HUES64 (cell line): Measurements from ENCODE around the gene RUBCN.

Experiments used
- H3K27ac ChIP-seq: 2 replicates; pipeline ENCODE4 v1.7.0; 2013; ENCODE audit warnings: low read depth, low read length, inconsistent platforms
- H3K27me3 ChIP-seq: 2 replicates; pipeline ENCODE4 v1.6.1; 2013; ENCODE audit warnings: mild to moderate bottlenecking, low read length; ENCODE audit not compliant: insufficient read depth
- H3K36me3 ChIP-seq: 2 replicates; pipeline ENCODE4 v1.6.1; 2013; ENCODE audit warnings: mild to moderate bottlenecking, low read length; ENCODE audit not compliant: insufficient read depth
- H3K4me1 ChIP-seq: 2 replicates; pipeline ENCODE4 v1.6.1; 2013; ENCODE audit warnings: mild to moderate bottlenecking, low read length, moderate library complexity; ENCODE audit not compliant: insufficient read depth
- H3K4me3 ChIP-seq: 2 replicates; pipeline ENCODE4 v1.5.1; 2013; ENCODE audit warnings: mild to moderate bottlenecking, low read length, moderate library complexity
- H3K9ac ChIP-seq: 2 replicates; pipeline ENCODE4 v1.6.1; 2013; ENCODE audit warnings: mild to moderate bottlenecking, low read depth, low read length
- H3K9me3 ChIP-seq: 2 replicates; pipeline ENCODE4 v1.6.1; 2013; ENCODE audit warnings: low read depth, low read length; ENCODE audit not compliant: insufficient read depth
- WGBS: fragments of 150-250, 120-280 bp; methylation state at CpG from one replicate; pipeline ENCODE4 v1.1.7; 2013; ENCODE audit warnings: missing lambda C conversion rate; 5-methylcytosine and 5-hydroxymethylcytosine counted together

The RUBCN gene

DNA sequence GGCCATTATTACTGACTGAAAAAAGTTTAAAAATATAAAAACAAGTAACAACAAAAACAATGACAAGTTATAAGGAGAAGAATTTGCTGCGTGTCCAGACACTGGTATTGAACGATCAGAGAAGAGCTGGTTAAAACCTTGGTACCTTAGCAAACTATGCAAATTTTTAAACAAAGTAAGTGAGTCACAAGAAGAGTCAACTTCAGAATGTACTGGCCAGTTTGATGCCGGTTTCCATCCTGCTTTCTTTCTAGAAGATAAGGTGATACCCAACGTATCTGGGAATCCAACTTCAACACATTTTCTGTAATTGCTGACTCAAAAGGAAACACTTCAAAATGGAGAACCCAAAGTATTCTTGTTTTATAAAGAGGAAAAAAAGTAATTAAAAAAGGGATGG lies 49.8 kb downstream of the RUBCN start:
- Histone ChIP-seq H3K9me3 (no peaks in the 10 kb centered on the region), H3K4me3 (no peak overlapping the region), H3K36me3 (peaks cover 25% of the 10 kb centered on the region), H3K4me1 (no peaks in the 10 kb centered on the region), H3K9ac (no peak overlapping the region), H3K27me3 (no peaks in the 10 kb centered on the region), H3K27ac (no peak overlapping the region)
- WGBS: 88% methylated on average over 4 of the region's 4 CpGs

GRCh38 chr3:197685546-197685945 lies 51.2 kb downstream of the RUBCN start:
- no peaks in the 10 kb centered on the region for H3K27me3 ChIP-seq
- H3K9ac ChIP-seq: no peak overlapping the region
- no peak overlapping the region for H3K27ac ChIP-seq
- H3K4me1 ChIP-seq: no peaks in the 10 kb centered on the region
- H3K9me3 ChIP-seq: no peaks in the 10 kb centered on the region
- H3K4me3 ChIP-seq: no peak overlapping the region
- peaks cover 33% of the 10 kb centered on the region for H3K36me3 ChIP-seq
- 100% methylated on average over 3 of the region's 3 CpGs for WGBS

DNA sequence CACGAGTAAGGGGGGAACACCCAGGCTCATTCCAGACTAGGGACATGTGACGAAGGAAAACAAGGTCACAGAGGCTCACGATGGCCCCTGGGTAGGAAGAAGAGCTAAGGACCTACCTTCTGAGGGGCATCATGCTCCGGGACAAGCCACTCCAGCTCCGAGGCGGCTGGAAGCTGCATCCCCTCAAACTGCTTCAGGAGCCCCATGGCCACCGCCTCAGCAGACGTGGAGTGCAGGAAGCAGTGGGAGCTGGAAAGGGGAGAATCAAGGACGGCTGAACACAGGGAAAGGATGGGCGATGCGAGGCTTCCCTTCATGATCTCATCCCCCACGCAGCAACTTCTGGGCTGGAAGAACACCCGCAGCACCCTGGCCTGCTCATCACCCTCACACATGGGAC lies 53.5 kb downstream of the RUBCN start:
- H3K9me3 ChIP-seq: no peaks in the 10 kb centered on the region
- peaks cover 31% of the 10 kb centered on the region for H3K36me3 ChIP-seq
- H3K4me1 ChIP-seq: no peaks in the 10 kb centered on the region
- no peak overlapping the region for H3K4me3 ChIP-seq
- WGBS: 96% methylated on average over 13 of the region's 13 CpGs
- H3K27ac ChIP-seq: no peak overlapping the region
- H3K27me3 ChIP-seq: no peaks in the 10 kb centered on the region
- H3K9ac ChIP-seq: no peak overlapping the region

GRCh38 chr3:197682713-197683112 lies 54.0 kb downstream of the RUBCN start:
- 95% methylated on average over 15 of the region's 15 CpGs for WGBS
- H3K4me3 ChIP-seq: no peak overlapping the region
- H3K4me1 ChIP-seq: no peaks in the 10 kb centered on the region
- no peaks in the 10 kb centered on the region for H3K27me3 ChIP-seq
- no peaks in the 10 kb centered on the region for H3K9me3 ChIP-seq
- no peak overlapping the region for H3K27ac ChIP-seq
- H3K36me3 ChIP-seq: peaks cover 34% of the 10 kb centered on the region
- H3K9ac ChIP-seq: no peak overlapping the region

DNA sequence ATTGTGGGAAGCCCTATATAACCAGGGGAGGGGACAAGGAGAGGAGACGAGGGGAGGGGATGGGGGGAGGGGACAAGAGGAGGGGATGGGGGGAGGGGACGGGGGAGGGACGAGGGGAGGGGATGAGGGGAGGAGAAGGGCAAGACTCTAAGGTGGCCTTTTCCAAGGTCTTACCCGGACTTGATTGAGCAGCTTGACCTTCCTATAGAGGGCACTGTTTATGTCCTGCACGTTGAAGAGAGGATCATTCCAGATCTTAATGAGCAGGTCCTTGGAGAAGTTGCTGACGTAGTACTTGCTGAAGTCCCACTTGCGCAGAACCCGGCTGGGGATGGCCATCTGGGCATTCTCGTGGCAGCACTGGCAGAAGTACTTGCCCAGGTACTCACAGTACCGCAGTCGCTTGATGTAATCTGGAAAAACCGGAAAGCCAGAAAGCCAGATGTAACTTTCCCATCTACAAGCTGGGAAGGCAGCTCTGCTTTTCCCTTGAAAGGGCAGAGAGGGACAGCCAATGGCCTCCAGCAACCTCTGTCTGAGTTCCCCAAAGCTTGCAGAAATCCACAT lies 55.7 kb downstream of the RUBCN start:
- peaks cover 41% of the 10 kb centered on the region for H3K36me3 ChIP-seq

DNA sequence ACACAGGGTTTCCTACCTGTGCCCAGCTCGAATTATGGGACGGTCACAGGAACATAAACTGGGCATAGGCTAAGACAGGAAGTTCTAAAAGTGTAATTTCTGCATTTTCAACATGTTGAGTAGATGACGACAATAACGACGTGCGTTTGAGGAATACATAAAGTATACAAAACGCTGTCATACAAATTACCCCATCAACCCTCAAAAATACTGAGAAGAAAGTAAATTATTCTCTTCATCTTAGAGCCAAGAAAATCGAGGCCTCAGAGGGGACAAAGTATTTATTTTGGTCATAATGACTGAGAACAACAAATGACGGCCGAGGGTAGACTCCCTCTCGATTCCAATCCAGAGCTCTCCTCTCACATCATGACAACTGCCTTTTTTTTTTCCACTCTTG lies 60.8 kb downstream of the RUBCN start:
- H3K27ac ChIP-seq: no peak overlapping the region
- no peak overlapping the region for H3K4me3 ChIP-seq
- H3K9ac ChIP-seq: no peak overlapping the region
- 96% methylated on average over 11 of the region's 11 CpGs for WGBS
- H3K27me3 ChIP-seq: no peaks in the 10 kb centered on the region
- peaks cover 37% of the 10 kb centered on the region for H3K36me3 ChIP-seq
- no peaks in the 10 kb centered on the region for H3K9me3 ChIP-seq
- no peaks in the 10 kb centered on the region for H3K4me1 ChIP-seq

More for the DNA sequence above, 55.7 kb downstream of the RUBCN start:
- no peaks in the 10 kb centered on the region for H3K9me3 ChIP-seq
- H3K27me3 ChIP-seq: no peaks in the 10 kb centered on the region
- no peak overlapping the region for H3K9ac ChIP-seq
- 77% methylated on average over 12 of the region's 12 CpGs for WGBS
- H3K4me1 ChIP-seq: no peaks in the 10 kb centered on the region
- no peak overlapping the region for H3K27ac ChIP-seq
- H3K4me3 ChIP-seq: no peak overlapping the region

DNA sequence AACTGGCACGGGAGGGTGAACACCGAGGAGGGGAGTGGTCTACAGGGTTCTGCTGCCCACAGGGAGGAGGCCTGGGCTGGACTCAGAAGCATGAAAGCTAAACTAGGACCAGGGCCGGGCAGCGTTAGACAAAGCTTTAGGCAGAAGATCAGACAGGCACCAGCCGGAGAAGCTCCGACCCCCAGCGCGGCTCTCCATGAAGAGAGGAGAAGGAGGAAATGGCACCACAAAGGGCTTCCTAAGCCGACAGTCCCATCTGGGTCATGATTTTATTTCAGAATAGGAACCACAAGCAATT lies 61.2 kb downstream of the RUBCN start:
- H3K4me1 ChIP-seq: no peaks in the 10 kb centered on the region
- WGBS: 94% methylated on average over 9 of the region's 9 CpGs
- peaks cover 34% of the 10 kb centered on the region for H3K36me3 ChIP-seq
- no peak overlapping the region for H3K27ac ChIP-seq
- no peaks in the 10 kb centered on the region for H3K9me3 ChIP-seq
- H3K9ac ChIP-seq: no peak overlapping the region
- no peak overlapping the region for H3K4me3 ChIP-seq
- no peaks in the 10 kb centered on the region for H3K27me3 ChIP-seq

DNA sequence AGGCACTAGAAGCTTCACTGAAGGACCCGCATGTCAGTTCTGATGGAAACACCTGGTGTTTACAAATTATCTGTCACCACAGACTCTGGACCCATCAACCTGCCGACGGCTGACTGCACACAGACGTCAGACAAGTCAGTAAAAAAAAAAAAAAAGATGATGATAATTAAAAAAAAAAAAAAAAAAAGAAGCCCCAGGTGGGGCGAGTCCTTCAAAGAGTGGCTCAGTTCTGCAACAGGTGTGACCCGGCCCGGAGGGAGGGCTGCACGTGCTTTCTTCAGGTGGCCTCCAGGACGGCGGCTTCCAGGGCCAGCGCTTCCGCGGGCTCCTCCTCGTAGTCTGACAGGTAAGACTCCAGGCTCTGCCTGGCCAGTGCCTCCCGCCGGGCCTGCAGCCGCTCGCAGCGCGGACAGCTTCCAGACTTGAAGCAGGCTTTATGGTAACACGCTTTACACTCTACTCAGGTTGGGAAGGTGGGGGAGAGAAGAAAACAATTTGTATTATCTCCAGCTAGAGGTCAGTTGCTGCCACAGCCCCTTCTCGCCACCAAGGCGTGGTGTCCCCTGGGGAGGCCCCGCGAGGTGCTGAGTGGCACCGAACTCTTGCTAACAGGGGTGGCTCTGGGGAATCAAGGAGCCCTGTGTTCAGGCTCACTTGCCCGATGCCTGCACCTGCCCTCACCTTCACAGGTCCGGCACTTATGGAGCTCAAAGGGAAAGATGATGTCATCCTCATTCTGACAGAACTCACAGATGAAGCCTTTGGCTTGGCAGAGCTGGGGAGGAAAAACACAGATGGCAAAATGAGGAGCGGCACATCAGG lies 61.8 kb downstream of the RUBCN start:
- Histone ChIP-seq H3K9me3 (no peaks in the 10 kb centered on the region), H3K4me3 (no peak overlapping the region), H3K27me3 (no peaks in the 10 kb centered on the region), H3K27ac (no peak overlapping the region), H3K36me3 (peaks cover 32% of the 10 kb centered on the region), H3K4me1 (no peaks in the 10 kb centered on the region), H3K9ac (no peak overlapping the region)
- whole genome bisulfite sequencing: 96% methylated on average over 29 of the region's 29 CpGs

GRCh38 chr3:197673170-197673569 lies 63.5 kb downstream of the RUBCN start:
- Histone ChIP-seq H3K36me3 (peaks cover 30% of the 10 kb centered on the region), H3K4me1 (no peaks in the 10 kb centered on the region), H3K9me3 (no peaks in the 10 kb centered on the region), H3K27ac (no peak overlapping the region), H3K27me3 (no peaks in the 10 kb centered on the region), H3K9ac (no peak overlapping the region), H3K4me3 (no peak overlapping the region)
- WGBS: 95% methylated on average over 4 of the region's 4 CpGs

GRCh38 chr3:197670361-197670760 lies 66.3 kb downstream of the RUBCN start:
- H3K27me3 ChIP-seq: no peaks in the 10 kb centered on the region
- peaks cover 16% of the 10 kb centered on the region for H3K36me3 ChIP-seq
- H3K27ac ChIP-seq: no peak overlapping the region
- H3K4me3 ChIP-seq: no peak overlapping the region
- H3K9ac ChIP-seq: no peak overlapping the region
- WGBS: 100% methylated on average over 1 of the region's 1 CpG
- no peaks in the 10 kb centered on the region for H3K9me3 ChIP-seq
- no peaks in the 10 kb centered on the region for H3K4me1 ChIP-seq

GRCh38 chr3:197667968-197668367 lies 68.7 kb downstream of the RUBCN start:
- no peak overlapping the region for H3K4me3 ChIP-seq
- no peaks in the 10 kb centered on the region for H3K4me1 ChIP-seq
- H3K27ac ChIP-seq: no peak overlapping the region
- H3K9me3 ChIP-seq: no peaks in the 10 kb centered on the region
- 87% methylated on average over 5 of the region's 5 CpGs for WGBS
- H3K36me3 ChIP-seq: 0 out of 2 replicates have a peak, but pooled peaks cover 2% of the 10 kb centered on the region
- no peak overlapping the region for H3K9ac ChIP-seq
- H3K27me3 ChIP-seq: no peaks in the 10 kb centered on the region
